ENCODE data around the gene NCKAP5L.

Gene NCKAP5L

DNA sequence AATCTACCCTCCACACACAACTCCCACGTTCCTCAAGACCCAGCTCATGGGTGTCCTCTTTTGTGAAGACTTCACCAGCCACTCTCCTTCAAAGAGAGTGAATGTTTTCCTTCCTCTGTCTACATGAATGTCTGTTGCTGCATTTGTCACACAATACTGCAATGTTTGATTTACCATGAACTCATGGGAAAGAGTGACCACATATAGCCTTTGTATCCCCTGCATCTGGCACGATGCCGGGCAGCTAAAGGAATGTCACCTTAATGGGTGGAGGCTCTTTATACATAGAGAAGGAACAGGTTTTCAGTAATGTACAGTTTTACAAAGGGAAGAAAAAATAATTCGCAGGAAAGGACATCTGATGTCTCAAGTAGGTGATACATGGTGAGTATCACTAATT is 26.8 kb upstream of the NCKAP5L start:
- Histone ChIP-seq H3K4me1 (ENCODE audit: control insufficient read depth, insufficient read depth, low read depth, low read length) (no peaks in the 10 kb centered on the region), H3K4me3 (ENCODE audit: insufficient read depth in 1 of 2, low read depth in 1 of 2, low read length in 2 of 2) (no peak overlapping the region), H3K27me3 (ENCODE audit: control insufficient read depth in 1 of 2, insufficient read depth in 1 of 2, low read length in 2 of 2) (peaks cover 10 to 19% of the 10 kb centered on the region in 2 experiments), H3K4ac (ENCODE audit: low read depth in 1 of 2, low read length in 2 of 2) (no peak overlapping the region), H3K36me3 (ENCODE audit: control insufficient read depth in 1 of 2, insufficient read depth in 2 of 2, low read depth in 1 of 2, low read length in 2 of 2) (no peaks in the 10 kb centered on the region), H3K23ac (ENCODE audit: low read length in 2 of 2) (no peak overlapping the region), H3K14ac (ENCODE audit: low read length in 2 of 2) (peak overlapping the region in 1 of 2 experiments; percentile 22), H3K79me1 (replicated peaks; ENCODE audit: low read length, poor library complexity, severe bottlenecking) (no peaks in the 10 kb centered on the region), H2BK15ac (ENCODE audit: low read depth, poor library complexity, severe bottlenecking) (no peak overlapping the region), H4K91ac (ENCODE audit: low read length) (no peak overlapping the region), H4K8ac (ENCODE audit: low read length) (no peak overlapping the region), H3K9me3 (ENCODE audit: control insufficient read depth, low read length) (no peaks in the 10 kb centered on the region), H3K27ac (ENCODE audit: low read length, poor library complexity, severe bottlenecking) (no peak overlapping the region), H3K4me2 (ENCODE audit: low read length, poor library complexity, severe bottlenecking) (no peak overlapping the region), H2AK5ac (ENCODE audit: low read length, severe bottlenecking) (no peak overlapping the region), H2BK120ac (ENCODE audit: low read depth, low read length) (no peak overlapping the region), H3K18ac (ENCODE audit: low read depth in 1 of 2, low read length in 2 of 2) (no peak overlapping the region), H2AFZ (ENCODE audit: low read depth, low read length) (no peak overlapping the region), H2BK12ac (ENCODE audit: low read length in 2 of 2) (no peak overlapping the region), H2BK5ac (ENCODE audit: low read depth, low read length, poor library complexity, severe bottlenecking) (no peak overlapping the region), H3K9ac (ENCODE audit: low read length) (no peak overlapping the region)
- no peak for DNase-seq
- WGBS = 87% methylated on average over 3 of the region's 4 CpGs

DNA sequence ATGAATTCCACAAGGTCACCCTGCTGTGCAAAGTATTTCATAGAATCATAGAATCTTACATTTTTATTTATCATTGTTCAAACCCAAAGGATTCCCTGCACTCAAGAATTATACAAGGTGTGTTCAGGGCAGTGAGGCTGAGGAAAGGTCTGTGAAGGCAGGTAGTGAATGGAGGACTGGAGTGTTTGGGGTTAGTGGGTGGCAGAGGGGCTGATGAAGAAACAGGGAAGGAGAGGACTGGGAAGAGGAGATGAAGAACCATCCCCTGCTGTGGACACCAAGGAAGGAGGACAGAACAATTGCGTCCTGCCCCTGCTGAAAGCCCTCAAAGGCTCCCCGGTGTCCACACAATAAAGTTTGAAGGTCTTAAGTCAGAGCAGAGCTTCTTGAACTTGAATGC is 25.5 kb upstream of the NCKAP5L start:
- Histone ChIP-seq H2BK120ac (ENCODE audit: low read depth, low read length) (no peak overlapping the region), H2BK12ac (ENCODE audit: low read length in 2 of 2) (no peak overlapping the region), H2AFZ (ENCODE audit: low read depth, low read length) (no peak overlapping the region), H3K27ac (ENCODE audit: low read length, poor library complexity, severe bottlenecking) (no peak overlapping the region), H2BK15ac (ENCODE audit: low read depth, poor library complexity, severe bottlenecking) (no peak overlapping the region), H3K79me1 (replicated peaks; ENCODE audit: low read length, poor library complexity, severe bottlenecking) (no peaks in the 10 kb centered on the region), H2AK5ac (ENCODE audit: low read length, severe bottlenecking) (no peak overlapping the region), H3K27me3 (ENCODE audit: control insufficient read depth in 1 of 2, insufficient read depth in 1 of 2, low read length in 2 of 2) (peaks cover 18 to 22% of the 10 kb centered on the region in 2 experiments), H3K14ac (ENCODE audit: low read length in 2 of 2) (no peak overlapping the region), H2BK5ac (ENCODE audit: low read depth, low read length, poor library complexity, severe bottlenecking) (no peak overlapping the region), H3K9me3 (ENCODE audit: control insufficient read depth, low read length) (no peaks in the 10 kb centered on the region), H3K18ac (ENCODE audit: low read depth in 1 of 2, low read length in 2 of 2) (no peak overlapping the region), H3K4me1 (ENCODE audit: control insufficient read depth, insufficient read depth, low read depth, low read length) (no peaks in the 10 kb centered on the region), H3K4me2 (ENCODE audit: low read length, poor library complexity, severe bottlenecking) (no peak overlapping the region), H3K4ac (ENCODE audit: low read depth in 1 of 2, low read length in 2 of 2) (no peak overlapping the region), H3K4me3 (ENCODE audit: insufficient read depth in 1 of 2, low read depth in 1 of 2, low read length in 2 of 2) (no peak overlapping the region), H4K8ac (ENCODE audit: low read length) (no peak overlapping the region), H4K91ac (ENCODE audit: low read length) (no peak overlapping the region), H3K9ac (ENCODE audit: low read length) (no peak overlapping the region), H3K23ac (ENCODE audit: low read length in 2 of 2) (no peak overlapping the region), H3K36me3 (ENCODE audit: control insufficient read depth in 1 of 2, insufficient read depth in 2 of 2, low read depth in 1 of 2, low read length in 2 of 2) (no peaks in the 10 kb centered on the region)
- DNase-seq = no peak
- 89% methylated on average over 2 of the region's 2 CpGs for WGBS

DNA sequence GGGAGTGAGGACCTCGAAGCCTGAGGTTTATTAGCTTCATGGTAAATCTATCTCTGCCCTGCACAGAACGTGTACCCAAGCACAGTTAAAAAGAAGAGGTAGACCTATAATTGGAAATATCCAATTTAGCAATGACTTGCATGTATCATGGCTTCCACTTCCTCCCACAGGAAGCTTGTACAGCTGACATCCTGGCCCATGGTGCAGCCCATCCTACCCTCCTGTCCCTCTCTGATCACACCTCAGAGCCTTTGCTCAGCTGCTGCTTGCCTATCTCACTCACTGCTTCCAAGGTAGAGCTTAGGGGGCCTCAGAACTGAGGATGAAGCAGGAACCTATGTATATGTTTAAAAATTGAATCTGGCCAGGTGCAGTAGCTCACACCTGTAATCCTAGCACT is 18.9 kb upstream of the NCKAP5L start:
- no peak overlapping the region for H3K4me3 ChIP-seq (ENCODE audit: insufficient read depth in 1 of 2, low read depth in 1 of 2, low read length in 2 of 2)
- H3K23ac ChIP-seq (ENCODE audit: low read length in 2 of 2) = no peak overlapping the region
- H3K36me3 ChIP-seq (ENCODE audit: control insufficient read depth in 1 of 2, insufficient read depth in 2 of 2, low read depth in 1 of 2, low read length in 2 of 2) = no peaks in the 10 kb centered on the region
- no peak overlapping the region for H2BK5ac ChIP-seq (ENCODE audit: low read depth, low read length, poor library complexity, severe bottlenecking)
- H3K27ac ChIP-seq (ENCODE audit: low read length, poor library complexity, severe bottlenecking) = no peak overlapping the region
- H3K18ac ChIP-seq (ENCODE audit: low read depth in 1 of 2, low read length in 2 of 2) = no peak overlapping the region
- no peak overlapping the region for H4K91ac ChIP-seq (ENCODE audit: low read length)
- H2AK5ac ChIP-seq (ENCODE audit: low read length, severe bottlenecking) = no peak overlapping the region
- no peak overlapping the region for H2AFZ ChIP-seq (ENCODE audit: low read depth, low read length)
- H3K79me1 ChIP-seq (replicated peaks; ENCODE audit: low read length, poor library complexity, severe bottlenecking) = no peaks in the 10 kb centered on the region
- no peak overlapping the region for H3K14ac ChIP-seq (ENCODE audit: low read length in 2 of 2)
- no peak overlapping the region for H3K9ac ChIP-seq (ENCODE audit: low read length)
- H2BK12ac ChIP-seq (ENCODE audit: low read length in 2 of 2) = no peak overlapping the region
- H3K4me2 ChIP-seq (ENCODE audit: low read length, poor library complexity, severe bottlenecking) = no peak overlapping the region
- H2BK15ac ChIP-seq (ENCODE audit: low read depth, poor library complexity, severe bottlenecking) = no peak overlapping the region
- H3K27me3 ChIP-seq (ENCODE audit: control insufficient read depth in 1 of 2, insufficient read depth in 1 of 2, low read length in 2 of 2) = peaks cover 19 to 32% of the 10 kb centered on the region in 2 experiments
- H3K4ac ChIP-seq (ENCODE audit: low read depth in 1 of 2, low read length in 2 of 2) = no peak overlapping the region
- no peaks in the 10 kb centered on the region for H3K9me3 ChIP-seq (ENCODE audit: control insufficient read depth, low read length)
- no peak overlapping the region for H4K8ac ChIP-seq (ENCODE audit: low read length)
- no peak for DNase-seq
- WGBS = 73% methylated on average over 2 of the region's 2 CpGs
- peaks cover 1% of the 10 kb centered on the region for H3K4me1 ChIP-seq (ENCODE audit: control insufficient read depth, insufficient read depth, low read depth, low read length)
- no peak overlapping the region for H2BK120ac ChIP-seq (ENCODE audit: low read depth, low read length)

DNA sequence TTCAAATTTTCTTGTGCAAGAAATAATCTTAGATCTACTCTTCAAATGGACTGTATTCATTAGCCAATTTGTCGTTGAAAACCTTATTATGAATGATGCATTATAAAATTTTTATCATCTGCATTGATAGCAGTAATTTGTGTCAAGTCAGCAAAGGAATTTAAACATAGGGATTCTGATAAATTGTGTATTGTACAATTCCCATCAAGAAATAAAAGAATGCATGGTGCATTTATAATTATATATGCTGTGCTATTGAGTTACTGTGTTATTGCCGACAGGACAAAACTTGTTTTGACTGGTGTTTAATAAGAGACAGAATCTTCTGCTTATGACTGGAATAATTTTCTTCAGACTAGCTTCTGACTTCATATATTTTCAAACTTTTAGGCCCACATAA is 17.8 kb upstream of the NCKAP5L start:
- H3K79me1 ChIP-seq (replicated peaks; ENCODE audit: low read length, poor library complexity, severe bottlenecking) = peaks cover 4% of the 10 kb centered on the region

More for the DNA sequence above, 17.8 kb upstream of the NCKAP5L start:
- DNase-seq = no peak
- H2BK15ac ChIP-seq (ENCODE audit: low read depth, poor library complexity, severe bottlenecking) = no peak overlapping the region
- H4K8ac ChIP-seq (ENCODE audit: low read length) = no peak overlapping the region
- H2BK12ac ChIP-seq (ENCODE audit: low read length in 2 of 2) = no peak overlapping the region
- H3K14ac ChIP-seq (ENCODE audit: low read length in 2 of 2) = no peak overlapping the region
- H3K9ac ChIP-seq (ENCODE audit: low read length) = no peak overlapping the region
- H3K18ac ChIP-seq (ENCODE audit: low read depth in 1 of 2, low read length in 2 of 2) = no peak overlapping the region
- no peak overlapping the region for H2AFZ ChIP-seq (ENCODE audit: low read depth, low read length)
- no peak overlapping the region for H3K23ac ChIP-seq (ENCODE audit: low read length in 2 of 2)
- H2BK120ac ChIP-seq (ENCODE audit: low read depth, low read length) = no peak overlapping the region
- H3K4me2 ChIP-seq (ENCODE audit: low read length, poor library complexity, severe bottlenecking) = no peak overlapping the region
- H3K4me3 ChIP-seq (ENCODE audit: insufficient read depth in 1 of 2, low read depth in 1 of 2, low read length in 2 of 2) = no peak overlapping the region
- no peaks in the 10 kb centered on the region for H3K9me3 ChIP-seq (ENCODE audit: control insufficient read depth, low read length)
- no CpG with 5 or more reads among the region's 2 CpGs for WGBS
- H3K4me1 ChIP-seq (ENCODE audit: control insufficient read depth, insufficient read depth, low read depth, low read length) = peaks cover 5% of the 10 kb centered on the region
- H3K27me3 ChIP-seq (ENCODE audit: control insufficient read depth in 1 of 2, insufficient read depth in 1 of 2, low read length in 2 of 2) = peaks cover 14 to 25% of the 10 kb centered on the region in 2 experiments
- H3K36me3 ChIP-seq (ENCODE audit: control insufficient read depth in 1 of 2, insufficient read depth in 2 of 2, low read depth in 1 of 2, low read length in 2 of 2) = no peaks in the 10 kb centered on the region
- no peak overlapping the region for H3K4ac ChIP-seq (ENCODE audit: low read depth in 1 of 2, low read length in 2 of 2)
- H2AK5ac ChIP-seq (ENCODE audit: low read length, severe bottlenecking) = no peak overlapping the region
- no peak overlapping the region for H3K27ac ChIP-seq (ENCODE audit: low read length, poor library complexity, severe bottlenecking)
- H2BK5ac ChIP-seq (ENCODE audit: low read depth, low read length, poor library complexity, severe bottlenecking) = no peak overlapping the region
- no peak overlapping the region for H4K91ac ChIP-seq (ENCODE audit: low read length)

Data from mesenchymal stem cell (in vitro differentiated cells and primary cell).